ENCODE results near the gene HRH2.

DNA sequence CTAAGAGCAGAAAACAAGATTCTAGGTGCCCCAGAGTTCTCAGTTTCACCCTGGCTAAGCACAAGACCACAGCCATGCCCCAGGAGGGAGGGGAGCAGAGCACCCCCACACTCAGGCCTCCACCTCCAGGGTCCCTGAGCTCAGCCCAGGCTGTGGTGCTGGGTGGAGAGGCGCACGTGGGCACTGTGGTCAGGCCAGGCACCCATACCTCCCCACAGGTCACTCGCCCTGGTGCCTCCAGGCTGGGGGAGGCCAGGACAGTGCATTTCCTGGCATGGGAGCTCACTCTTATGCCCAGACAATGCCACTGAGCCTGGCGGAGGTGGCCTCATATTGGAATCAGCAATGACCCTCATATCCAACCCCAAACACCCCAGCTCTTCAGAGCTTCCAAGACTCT, 78.8 kb downstream of the HRH2 start:
- TF ChIP-seq, protein P1, sequence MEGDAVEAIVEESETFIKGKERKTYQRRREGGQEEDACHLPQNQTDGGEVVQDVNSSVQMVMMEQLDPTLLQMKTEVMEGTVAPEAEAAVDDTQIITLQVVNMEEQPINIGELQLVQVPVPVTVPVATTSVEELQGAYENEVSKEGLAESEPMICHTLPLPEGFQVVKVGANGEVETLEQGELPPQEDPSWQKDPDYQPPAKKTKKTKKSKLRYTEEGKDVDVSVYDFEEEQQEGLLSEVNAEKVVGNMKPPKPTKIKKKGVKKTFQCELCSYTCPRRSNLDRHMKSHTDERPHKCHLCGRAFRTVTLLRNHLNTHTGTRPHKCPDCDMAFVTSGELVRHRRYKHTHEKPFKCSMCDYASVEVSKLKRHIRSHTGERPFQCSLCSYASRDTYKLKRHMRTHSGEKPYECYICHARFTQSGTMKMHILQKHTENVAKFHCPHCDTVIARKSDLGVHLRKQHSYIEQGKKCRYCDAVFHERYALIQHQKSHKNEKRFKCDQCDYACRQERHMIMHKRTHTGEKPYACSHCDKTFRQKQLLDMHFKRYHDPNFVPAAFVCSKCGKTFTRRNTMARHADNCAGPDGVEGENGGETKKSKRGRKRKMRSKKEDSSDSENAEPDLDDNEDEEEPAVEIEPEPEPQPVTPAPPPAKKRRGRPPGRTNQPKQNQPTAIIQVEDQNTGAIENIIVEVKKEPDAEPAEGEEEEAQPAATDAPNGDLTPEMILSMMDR (IDR thresholded peaks at IDR 0.05) = no peak
- TF ChIP-seq EP300 (IDR thresholded peaks at IDR 0.05) = no peak
